ENCODE results near the gene FTO. TPM values are rescaled to one million over a fixed set of nuclear protein-coding genes. Genes with fewer than 3 reads are reported as not detected.

Gene FTO
- total and polyA plus RNA-seq, 2 donors = 57.0 to 112 TPM

DNA sequence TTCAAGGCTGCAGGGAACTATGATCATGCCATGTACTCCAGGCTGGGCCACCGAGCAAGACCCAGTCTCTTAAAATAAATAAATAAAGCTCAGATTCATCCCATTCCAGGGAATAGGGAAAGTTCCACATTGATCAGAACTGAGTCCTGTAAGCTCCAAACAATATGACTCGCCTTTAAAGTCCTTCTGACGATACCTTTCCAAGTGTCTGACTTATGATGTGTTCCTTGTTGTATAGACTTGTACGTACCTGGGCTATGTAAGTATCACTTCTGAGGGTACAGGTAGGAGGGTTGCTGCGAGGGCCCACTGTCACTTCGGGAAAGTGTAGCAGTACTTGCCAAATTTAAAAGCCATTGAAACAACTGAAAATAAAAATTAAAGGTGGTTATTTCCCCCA, 329.8 kb downstream of the FTO start:
- Histone ChIP-seq H3K4me3 (ENCODE audit: low read depth, low read length) (no peak overlapping the region), H3K27ac (ENCODE audit: low read depth) (no peak overlapping the region), H3K4me1 (ENCODE audit: insufficient read depth) (no peaks in the 10 kb centered on the region), H3K36me3 (ENCODE audit: insufficient read depth) (no peaks in the 10 kb centered on the region)
- WGBS = 97% methylated on average over 6 of the region's 6 CpGs
- no peak for DNase-seq (ENCODE audit: extremely low spot score)

DNA sequence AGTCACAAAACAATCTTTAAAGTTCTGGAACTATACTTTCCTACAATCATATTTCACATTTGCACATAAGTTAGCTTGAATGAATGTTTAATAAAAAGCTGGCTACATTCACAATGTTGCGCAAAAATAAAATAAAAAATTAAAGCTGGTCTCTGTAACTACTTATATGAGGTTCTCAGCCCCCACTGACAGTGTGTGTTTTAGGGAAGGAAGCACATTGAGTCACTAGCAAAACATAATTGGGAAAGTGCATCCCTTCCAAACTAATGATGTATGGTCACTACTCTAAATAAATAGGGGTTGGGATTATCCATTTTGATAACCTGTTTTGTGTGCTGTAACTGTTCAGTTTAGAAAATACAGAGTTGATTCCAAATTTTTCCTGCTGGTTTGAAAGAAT, 330.7 kb downstream of the FTO start:
- 99% methylated on average over 1 of the region's 1 CpG for WGBS
- Histone ChIP-seq H3K36me3 (ENCODE audit: insufficient read depth) (no peaks in the 10 kb centered on the region), H3K4me3 (ENCODE audit: low read depth, low read length) (no peak overlapping the region), H3K4me1 (ENCODE audit: insufficient read depth) (no peaks in the 10 kb centered on the region), H3K27ac (ENCODE audit: low read depth) (no peak overlapping the region)
- no peak for DNase-seq (ENCODE audit: extremely low spot score)

DNA sequence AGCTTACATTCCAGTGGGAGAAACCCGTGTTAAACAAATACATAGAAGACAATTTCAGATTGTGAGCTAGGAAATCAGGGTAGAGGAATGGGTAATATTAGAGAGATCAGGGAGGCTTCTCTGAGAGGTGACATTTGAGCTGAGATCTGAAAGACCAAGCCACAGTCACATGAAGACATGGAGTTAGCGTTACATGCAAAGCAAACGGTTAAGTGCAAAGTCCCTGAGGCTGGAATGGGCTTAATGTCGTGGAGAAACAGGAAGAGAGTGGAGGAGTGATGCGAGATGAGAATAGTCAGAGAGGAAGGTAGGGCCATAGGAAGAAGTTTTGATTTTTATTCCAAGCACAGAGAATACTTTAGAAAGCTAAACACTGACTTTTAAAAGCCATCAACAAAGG, 336.5 kb downstream of the FTO start:
- WGBS = 91% methylated on average over 5 of the region's 5 CpGs
- H3K27ac ChIP-seq (ENCODE audit: low read depth) = no peak overlapping the region
- no peaks in the 10 kb centered on the region for H3K4me1 ChIP-seq (ENCODE audit: insufficient read depth)
- no peak overlapping the region for H3K4me3 ChIP-seq (ENCODE audit: low read depth, low read length)
- DNase-seq (ENCODE audit: extremely low spot score) = no peak
- H3K36me3 ChIP-seq (ENCODE audit: insufficient read depth) = no peaks in the 10 kb centered on the region

DNA sequence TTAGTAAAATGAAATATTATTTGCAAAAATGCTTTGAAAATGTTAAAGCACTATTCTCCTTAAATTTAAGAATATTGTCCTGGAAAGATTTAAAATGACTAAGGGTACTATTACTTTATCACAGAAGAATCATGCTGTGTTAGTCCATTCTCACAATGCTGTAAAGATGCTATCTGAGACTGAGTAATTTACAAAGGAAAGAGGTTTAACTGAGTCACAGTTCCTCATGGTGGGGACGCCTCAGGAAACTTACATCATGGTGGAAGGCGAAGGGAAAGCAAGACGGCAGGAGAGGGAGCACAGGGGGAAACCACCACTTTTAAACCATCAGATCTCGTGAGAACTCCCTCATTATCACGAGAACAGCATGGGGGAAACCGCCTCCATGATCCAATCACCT, 337.0 kb downstream of the FTO start:
- DNase-seq (ENCODE audit: extremely low spot score) = no peak
- Histone ChIP-seq H3K27ac (ENCODE audit: low read depth) (no peak overlapping the region), H3K4me3 (ENCODE audit: low read depth, low read length) (no peak overlapping the region), H3K36me3 (ENCODE audit: insufficient read depth) (no peaks in the 10 kb centered on the region), H3K4me1 (ENCODE audit: insufficient read depth) (no peaks in the 10 kb centered on the region)
- WGBS = 94% methylated on average over 6 of the region's 6 CpGs

DNA sequence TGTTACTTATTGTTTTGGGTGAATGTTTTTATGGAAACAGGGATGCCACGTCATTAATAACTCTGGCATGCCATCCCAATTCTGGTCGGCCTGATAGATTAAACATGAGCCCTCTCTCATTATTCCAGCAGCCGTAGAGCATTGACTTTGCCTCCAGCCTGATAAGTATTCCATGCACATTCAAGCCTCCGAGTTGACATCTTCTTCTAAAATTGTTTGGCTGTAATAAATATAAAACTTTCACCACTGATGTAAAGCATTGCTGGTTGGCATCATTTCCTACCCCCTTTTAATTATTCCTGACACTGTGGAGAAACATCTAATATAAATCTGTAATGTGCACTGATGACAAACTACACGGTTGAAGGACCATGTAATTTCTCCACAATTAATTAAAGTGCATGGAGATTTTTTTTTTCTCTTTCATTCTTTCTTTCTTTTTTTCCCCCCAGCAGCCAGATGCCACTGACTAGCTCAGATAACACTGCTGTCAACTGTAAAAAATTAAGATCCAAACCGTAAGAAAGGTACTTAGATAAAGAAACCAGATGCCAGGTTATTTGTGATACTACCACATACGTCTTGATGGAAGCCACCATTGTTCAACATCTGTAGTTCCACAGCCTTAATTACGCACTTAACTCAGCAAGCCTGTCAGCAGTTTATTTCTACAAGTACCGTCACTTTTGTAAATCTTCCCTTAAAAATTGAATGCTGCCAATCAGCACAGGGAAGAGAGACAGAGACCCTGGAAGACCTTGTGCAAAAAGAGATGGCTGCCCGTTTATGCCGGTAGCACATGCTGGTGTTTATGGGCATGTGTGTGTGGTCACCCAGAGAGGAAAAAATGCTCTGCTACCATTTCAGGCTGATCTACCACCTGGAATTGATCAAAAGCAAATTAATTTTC, 344.9 kb downstream of the FTO start:
- H3K4me3 ChIP-seq (ENCODE audit: low read depth, low read length) = no peak overlapping the region
- no peak overlapping the region for H3K27ac ChIP-seq (ENCODE audit: low read depth)
- WGBS = 79% methylated on average over 11 of the region's 11 CpGs
- H3K36me3 ChIP-seq (ENCODE audit: insufficient read depth) = no peaks in the 10 kb centered on the region
- H3K4me1 ChIP-seq (ENCODE audit: insufficient read depth) = no peaks in the 10 kb centered on the region
- no peak for DNase-seq (ENCODE audit: extremely low spot score)

DNA sequence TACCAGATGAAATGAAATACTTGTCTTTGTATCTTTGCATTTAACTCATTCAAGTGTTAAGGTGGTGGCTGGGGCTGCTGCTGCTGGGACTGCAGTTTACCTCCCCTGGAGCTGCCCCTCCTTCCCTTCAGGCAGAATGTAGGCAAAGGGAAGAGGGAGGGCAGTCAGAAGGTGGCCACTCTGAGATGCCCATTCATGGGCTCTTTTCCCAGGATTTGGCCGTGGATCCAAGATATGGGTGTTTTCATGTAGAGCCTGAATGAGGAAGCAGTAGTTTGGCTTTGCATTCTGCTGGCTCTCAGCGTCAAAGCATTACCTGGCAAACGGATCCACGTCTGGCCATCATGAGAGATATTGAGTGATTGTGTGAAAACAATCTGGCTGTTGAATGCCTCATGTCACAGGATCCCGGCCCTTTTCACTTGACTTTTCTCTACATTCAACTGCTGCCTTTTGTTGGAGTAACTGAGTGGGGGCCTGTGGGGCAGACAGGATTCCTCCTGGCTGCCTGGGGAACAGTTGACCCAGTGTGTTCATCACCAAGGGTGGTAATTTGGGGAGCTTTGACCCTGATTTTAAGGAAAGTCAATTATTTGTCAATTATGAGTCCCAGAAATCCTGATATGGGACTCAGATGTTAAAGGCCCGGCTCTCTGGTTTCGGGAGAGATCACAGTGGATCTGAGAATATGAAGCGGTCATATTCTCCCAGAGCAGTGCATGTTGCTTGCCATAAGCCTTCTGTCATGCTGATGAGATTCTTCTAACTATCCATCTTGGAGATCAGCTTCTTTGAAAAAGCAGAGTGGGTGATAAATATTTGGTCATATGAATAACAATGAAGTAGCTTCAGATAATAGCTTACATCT, 345.9 kb downstream of the FTO start:
- Histone ChIP-seq H3K4me1 (ENCODE audit: insufficient read depth) (no peaks in the 10 kb centered on the region), H3K27ac (ENCODE audit: low read depth) (no peak overlapping the region), H3K36me3 (ENCODE audit: insufficient read depth) (no peaks in the 10 kb centered on the region), H3K4me3 (ENCODE audit: low read depth, low read length) (no peak overlapping the region)
- WGBS = 85% methylated on average over 8 of the region's 8 CpGs
- DNase-seq (ENCODE audit: extremely low spot score) = no peak

DNA sequence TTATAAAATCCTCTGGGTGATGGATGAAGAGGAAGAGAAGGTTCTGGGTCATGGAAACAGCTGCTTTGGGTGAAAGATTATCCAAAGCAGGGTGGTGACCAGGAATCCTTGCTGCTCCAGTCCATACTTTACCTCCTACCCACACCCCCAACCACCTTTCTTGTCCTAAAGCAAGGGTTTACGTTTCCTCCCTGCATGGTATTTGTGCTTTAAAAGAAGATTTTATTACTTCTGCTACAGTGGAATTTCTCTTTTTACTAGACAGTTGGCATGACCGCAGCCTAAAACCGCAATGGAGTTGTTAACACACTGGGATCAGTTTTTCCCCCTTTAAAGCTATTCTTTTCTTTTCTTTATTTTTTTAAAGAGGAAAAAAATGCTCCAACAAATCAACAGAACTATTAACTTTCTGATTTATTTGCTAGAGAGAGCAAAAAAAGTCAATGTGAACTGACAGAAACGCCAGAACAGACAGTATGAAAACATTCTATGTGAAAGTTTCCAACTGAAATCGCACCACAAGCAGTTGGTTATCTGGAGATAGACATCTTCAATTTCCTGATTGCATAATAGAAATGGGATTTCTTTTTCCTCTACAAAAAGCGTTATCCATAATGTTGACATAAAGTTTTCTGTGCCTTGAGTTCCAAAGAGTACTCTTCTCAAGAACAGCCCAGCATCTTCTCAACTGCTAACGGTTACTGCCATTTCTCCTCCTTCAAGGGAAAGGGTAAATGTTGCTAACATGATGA, 346.7 kb downstream of the FTO start:
- no peak overlapping the region for H3K27ac ChIP-seq (ENCODE audit: low read depth)
- no peak for DNase-seq (ENCODE audit: extremely low spot score)
- 66% methylated on average over 7 of the region's 7 CpGs for WGBS
- H3K36me3 ChIP-seq (ENCODE audit: insufficient read depth) = no peaks in the 10 kb centered on the region
- H3K4me3 ChIP-seq (ENCODE audit: low read depth, low read length) = no peak overlapping the region
- no peaks in the 10 kb centered on the region for H3K4me1 ChIP-seq (ENCODE audit: insufficient read depth)

DNA sequence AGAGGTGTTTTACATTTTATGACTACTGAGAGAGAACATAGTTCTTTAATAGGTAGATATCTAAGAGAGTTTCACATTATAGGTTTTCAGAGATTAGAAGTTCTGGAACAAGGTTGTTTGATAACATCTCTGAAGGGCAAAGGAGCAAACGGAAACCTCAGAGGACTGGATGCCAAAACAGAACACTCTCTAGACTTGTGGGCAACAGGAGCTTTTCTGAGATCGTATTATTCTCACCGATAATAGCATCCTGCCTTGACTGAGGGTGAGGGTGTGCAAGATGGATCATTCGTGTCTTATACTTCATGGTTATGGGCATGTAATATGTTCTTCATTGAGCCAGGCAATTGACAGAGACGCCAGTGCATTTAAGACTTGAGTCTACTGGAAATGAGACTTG, 347.9 kb downstream of the FTO start:
- H3K4me3 ChIP-seq (ENCODE audit: low read depth, low read length) = no peak overlapping the region
- H3K27ac ChIP-seq (ENCODE audit: low read depth) = no peak overlapping the region
- H3K36me3 ChIP-seq (ENCODE audit: insufficient read depth) = no peaks in the 10 kb centered on the region
- H3K4me1 ChIP-seq (ENCODE audit: insufficient read depth) = no peaks in the 10 kb centered on the region
- DNase-seq (ENCODE audit: extremely low spot score) = no peak
- 74% methylated on average over 5 of the region's 5 CpGs for WGBS

DNA sequence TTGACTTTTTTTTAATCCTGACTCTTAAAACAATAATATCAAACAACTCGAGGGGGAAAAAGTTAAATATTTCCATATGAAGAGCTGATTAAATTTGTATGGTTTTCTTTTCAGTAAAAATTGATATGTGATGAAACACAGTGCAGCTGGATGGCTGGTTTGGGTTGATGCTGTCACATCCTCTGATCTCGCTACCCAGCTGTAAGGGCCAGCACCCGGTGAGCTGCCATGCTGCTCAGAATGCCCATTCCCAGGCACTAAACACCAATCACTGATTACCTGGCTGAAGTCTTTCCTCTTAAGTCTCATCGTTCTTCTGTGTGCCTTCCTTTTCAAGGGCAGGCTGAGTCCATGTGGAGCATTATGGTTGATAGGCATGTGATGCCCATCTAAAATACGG, 348.3 kb downstream of the FTO start:
- Histone ChIP-seq H3K4me1 (ENCODE audit: insufficient read depth) (no peaks in the 10 kb centered on the region), H3K36me3 (ENCODE audit: insufficient read depth) (no peaks in the 10 kb centered on the region), H3K4me3 (ENCODE audit: low read depth, low read length) (no peak overlapping the region), H3K27ac (ENCODE audit: low read depth) (no peak overlapping the region)
- 72% methylated on average over 5 of the region's 5 CpGs for WGBS
- no peak for DNase-seq (ENCODE audit: extremely low spot score)

DNA sequence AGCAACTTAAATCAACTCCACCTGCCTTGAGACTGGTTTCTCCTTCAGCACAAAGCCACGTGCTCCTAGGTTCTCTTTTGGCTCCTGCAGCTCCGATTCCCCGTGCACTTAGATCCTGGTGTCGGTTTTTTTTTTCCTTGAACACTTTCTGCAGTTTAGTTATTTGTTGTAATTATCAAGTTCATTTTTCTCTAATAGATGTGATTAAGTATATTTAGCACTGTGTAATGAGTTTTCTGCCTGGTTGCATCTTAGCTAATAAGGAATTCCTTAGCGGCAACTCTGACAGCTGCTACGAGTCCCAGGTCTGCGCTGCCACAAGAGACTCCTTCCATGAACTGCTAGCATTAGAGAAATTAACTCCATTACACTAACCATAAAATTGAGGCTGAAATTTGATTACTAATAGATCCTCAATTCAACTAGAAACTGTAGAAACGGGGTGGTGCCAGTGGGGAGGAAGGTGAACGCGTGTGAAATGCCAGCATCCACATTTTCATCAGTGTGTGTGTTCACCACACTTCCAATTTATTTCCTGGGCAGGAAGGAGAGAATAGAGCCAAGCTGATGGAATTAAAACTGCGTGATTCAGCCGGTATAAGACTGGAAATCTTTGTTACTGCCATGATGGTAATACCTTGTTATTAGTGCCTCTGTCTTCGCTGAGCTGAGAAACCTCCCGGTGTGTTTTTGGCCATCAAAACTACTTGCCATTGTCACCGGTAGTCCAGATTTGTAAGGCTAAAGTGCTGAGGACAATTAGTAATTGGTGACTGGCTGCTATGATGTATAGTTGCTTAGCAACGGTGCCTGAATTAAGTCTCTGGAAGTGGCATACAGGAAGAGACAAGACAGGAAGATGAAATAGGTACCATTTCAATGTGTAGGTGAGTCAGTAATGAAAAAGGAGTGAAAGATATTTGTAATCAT, 350.2 kb downstream of the FTO start:
- DNase-seq (ENCODE audit: extremely low spot score) = no peak
- H3K36me3 ChIP-seq (ENCODE audit: insufficient read depth) = no peaks in the 10 kb centered on the region
- H3K4me1 ChIP-seq (ENCODE audit: insufficient read depth) = no peaks in the 10 kb centered on the region
- no peak overlapping the region for H3K27ac ChIP-seq (ENCODE audit: low read depth)
- WGBS = 91% methylated on average over 16 of the region's 16 CpGs
- no peak overlapping the region for H3K4me3 ChIP-seq (ENCODE audit: low read depth, low read length)

DNA sequence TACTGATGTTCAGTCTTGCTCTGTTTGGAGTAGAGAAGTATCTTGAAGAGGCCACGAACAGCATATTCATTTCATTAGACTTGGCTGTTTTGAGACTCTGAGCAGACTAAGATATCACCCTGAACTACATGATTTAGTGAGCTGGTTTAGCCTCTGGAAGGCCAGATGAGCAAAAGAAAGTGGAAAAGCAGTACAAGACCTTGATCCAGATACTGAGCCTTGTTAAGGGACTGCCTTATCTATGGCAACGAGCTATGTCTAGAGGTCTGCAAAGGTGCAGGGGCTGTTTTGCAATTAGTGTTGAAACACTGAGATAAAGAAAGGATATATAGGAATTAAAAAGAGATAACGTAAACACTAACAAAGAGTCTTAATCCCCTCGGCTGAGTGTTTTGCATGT, 351.2 kb downstream of the FTO start:
- Histone ChIP-seq H3K27ac (ENCODE audit: low read depth) (no peak overlapping the region), H3K36me3 (ENCODE audit: insufficient read depth) (no peaks in the 10 kb centered on the region), H3K4me3 (ENCODE audit: low read depth, low read length) (no peak overlapping the region), H3K4me1 (ENCODE audit: insufficient read depth) (no peaks in the 10 kb centered on the region)
- 54% methylated on average over 4 of the region's 4 CpGs for WGBS
- DNase-seq (ENCODE audit: extremely low spot score) = no peak

DNA sequence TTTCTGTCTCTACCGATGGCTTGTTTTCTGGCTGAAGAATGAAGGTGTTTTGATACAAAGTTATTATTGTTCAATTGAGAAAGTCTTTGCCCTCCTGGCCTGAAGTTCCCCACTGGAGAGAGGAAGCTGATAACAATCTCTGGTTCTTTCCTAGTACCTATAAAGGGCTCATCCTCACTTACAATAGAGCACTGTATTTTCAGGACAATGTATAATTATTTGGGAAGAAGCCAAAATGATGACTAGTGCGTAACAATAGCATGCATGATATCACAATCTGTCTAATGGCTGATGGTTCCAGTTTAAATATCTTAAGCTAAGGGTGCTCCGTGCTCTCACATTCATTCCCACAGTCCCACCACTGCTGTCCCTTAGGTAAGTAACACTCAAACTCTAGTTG, 351.9 kb downstream of the FTO start:
- Histone ChIP-seq H3K4me3 (ENCODE audit: low read depth, low read length) (no peak overlapping the region), H3K27ac (ENCODE audit: low read depth) (no peak overlapping the region), H3K4me1 (ENCODE audit: insufficient read depth) (no peaks in the 10 kb centered on the region), H3K36me3 (ENCODE audit: insufficient read depth) (no peaks in the 10 kb centered on the region)
- WGBS = 74% methylated on average over 3 of the region's 3 CpGs
- DNase-seq (ENCODE audit: extremely low spot score) = no peak

DNA sequence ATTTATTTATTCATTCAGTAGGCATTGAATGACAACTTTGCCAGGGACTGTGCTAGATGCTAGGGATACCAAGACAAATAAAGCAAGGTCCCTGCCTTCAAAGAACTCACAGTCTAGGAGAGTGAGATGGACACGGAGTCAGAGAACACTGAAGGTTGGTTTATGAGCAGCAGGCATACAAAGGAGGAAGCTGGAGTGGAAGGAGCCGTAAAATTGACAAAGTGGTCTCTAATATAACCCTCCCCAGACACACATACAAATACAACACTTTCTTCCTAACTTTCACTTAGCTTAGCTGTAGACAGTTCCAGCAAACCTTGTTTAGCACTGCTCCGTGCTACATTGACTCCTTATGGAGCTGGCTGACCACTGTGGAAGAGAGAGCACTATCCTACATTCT, 353.0 kb downstream of the FTO start:
- Histone ChIP-seq H3K36me3 (ENCODE audit: insufficient read depth) (no peaks in the 10 kb centered on the region), H3K27ac (ENCODE audit: low read depth) (no peak overlapping the region), H3K4me3 (ENCODE audit: low read depth, low read length) (no peak overlapping the region), H3K4me1 (ENCODE audit: insufficient read depth) (no peaks in the 10 kb centered on the region)
- 92% methylated on average over 3 of the region's 3 CpGs for WGBS
- no peak for DNase-seq (ENCODE audit: extremely low spot score)

Data from urinary bladder (tissue), 4 donors.